SKM-1 treated with dmso at 0.1 percent for 144 hours (cell line): ENCODE measurements around the gene DMD.

Experiments used
- DNase-seq: peaks from one replicate; lab custom pipeline; 2025; ENCODE audit not compliant: unreplicated experiment; lab: John Stamatoyannopoulos, UW

The DMD gene

DNA sequence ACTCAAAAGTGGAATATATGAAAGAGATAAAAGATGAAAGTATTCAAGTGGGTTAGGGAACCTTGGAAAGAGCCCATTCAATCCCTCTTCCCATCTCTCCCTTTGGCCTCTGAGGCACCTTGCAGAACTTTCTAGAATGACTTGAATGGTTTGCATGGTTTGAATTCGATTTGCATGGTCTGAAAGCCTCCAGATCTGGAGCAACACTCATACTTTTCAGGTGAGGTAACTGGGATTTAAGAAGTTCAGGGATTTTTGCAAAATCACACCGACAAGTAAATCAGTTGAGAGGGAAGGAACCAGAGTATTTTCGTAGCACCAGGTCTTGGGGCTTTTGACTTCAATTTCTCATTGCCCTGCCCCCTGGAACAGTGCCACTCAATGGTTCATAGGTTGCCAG lies 1663.5 kb downstream of the DMD start:
- DNase-seq = no peak

DNA sequence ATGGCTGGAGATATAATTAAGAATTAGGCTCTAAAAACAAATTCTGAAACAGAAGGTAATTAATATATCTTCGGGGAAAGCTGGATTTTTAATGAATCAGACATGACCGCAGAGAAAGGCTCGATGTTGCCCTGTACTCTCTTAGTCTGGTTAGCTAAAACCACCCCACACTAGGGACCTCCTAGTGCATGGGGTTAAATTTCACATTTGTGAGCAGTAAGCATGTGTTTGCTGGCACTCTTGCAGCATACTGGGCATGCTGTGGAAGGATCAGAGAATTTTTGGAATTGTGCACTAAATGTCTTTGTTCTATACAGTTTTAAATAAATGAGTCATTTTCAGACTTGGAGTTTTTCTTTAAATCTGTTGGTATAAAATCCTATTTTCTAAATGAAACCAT lies 1663.9 kb downstream of the DMD start:
- DNase-seq = no peak

- no peak for DNase-seq
Observed at GRCh38 chrX:31546126-31546525, 1665.2 kb downstream of the DMD start.

DNA sequence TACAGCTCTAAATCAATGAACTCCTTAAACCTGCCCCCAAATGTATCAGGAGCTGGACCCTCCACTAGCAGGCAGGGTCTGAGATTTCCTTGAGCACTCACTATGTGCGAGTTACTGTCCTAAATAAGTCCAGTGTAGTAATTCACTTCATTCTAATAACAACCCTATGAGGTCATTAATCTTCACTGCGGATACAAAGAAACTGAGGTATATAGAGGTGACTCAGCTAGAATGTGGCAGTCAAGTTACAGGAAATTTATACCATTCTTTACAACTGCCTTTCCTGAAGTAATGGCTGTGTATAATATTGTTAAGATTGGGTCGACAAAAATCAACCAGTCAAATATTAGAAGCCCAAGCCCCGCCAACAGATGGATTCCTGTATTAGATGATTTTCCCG lies 1665.6 kb downstream of the DMD start:
- DNase-seq = no peak

DNA sequence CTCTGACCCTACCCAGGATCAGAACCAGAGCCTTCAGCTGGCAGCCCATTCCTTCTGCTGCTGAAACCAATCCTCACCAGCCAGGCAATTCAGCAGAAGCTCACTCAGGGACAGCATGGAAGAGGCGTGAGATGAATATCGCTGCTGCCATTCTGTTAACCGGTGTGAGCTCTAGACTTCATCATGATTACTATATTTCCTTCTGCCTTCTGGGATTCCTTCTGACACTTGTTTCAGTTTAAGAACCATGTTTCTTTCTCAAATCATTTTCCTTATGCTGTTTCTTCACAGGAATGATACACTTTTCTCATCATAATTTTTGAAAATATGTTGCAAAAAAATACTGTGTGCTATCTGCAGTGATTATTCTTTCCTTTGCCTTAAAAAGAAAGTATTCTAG lies 1666.2 kb downstream of the DMD start:
- no peak for DNase-seq

GRCh38 chrX:31543634-31544033 lies 1667.7 kb downstream of the DMD start:
- DNase-seq = no peak

DNA sequence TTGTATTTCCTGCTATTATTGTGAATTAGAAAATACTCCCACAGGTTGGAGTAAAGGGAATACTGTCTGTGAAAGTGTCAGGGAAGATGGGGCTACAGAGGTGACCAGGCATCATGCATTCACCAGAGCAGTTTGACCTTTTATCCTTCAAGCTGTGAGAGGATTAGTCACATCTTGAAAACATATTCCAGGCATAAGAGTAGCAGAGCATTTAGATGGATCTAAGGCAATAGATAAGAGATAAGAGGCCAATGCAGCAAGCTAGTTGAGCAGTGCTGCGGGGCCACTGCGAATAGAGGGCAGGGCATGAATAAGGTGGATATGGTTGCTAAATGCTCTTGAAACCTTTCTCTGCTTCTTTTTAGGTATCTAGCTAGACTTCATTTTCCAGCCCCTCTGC lies 1668.8 kb downstream of the DMD start:
- DNase-seq = no peak

- DNase-seq = no peak
Observed at GRCh38 chrX:31540313-31540712, 1671.0 kb downstream of the DMD start.

DNA sequence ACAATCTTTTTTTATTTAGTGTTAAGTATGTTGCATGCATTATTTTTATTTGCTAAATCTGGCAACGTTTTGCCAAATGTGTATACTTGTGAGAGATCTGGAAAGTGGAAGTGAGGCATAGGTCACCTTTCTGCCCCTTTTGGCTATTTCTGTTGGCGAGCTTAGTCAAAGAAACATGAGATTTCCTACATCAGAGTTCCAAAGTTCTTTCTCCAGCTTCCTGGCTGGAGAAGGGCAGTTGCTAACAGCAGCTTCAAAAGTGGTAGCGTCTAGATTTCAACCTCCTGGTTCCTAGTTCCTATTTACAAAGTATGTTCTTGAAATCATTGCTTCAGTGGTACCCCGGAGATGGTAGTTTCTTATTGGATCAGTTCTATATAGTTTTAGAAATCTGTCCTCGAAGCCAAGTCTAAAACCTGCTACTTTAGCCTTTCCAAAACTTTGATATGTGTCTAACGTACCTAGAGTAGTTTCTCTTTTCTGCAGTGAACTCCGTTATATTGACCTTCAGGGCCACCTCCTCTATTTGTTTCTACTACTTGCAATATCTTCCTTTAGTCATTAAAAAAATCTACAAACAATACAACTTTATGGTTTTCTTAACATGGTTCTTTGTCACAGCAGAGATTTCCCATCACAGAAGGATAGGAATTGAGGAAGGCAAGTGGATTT lies 1683.8 kb downstream of the DMD start:
- DNase-seq = no peak

DNA sequence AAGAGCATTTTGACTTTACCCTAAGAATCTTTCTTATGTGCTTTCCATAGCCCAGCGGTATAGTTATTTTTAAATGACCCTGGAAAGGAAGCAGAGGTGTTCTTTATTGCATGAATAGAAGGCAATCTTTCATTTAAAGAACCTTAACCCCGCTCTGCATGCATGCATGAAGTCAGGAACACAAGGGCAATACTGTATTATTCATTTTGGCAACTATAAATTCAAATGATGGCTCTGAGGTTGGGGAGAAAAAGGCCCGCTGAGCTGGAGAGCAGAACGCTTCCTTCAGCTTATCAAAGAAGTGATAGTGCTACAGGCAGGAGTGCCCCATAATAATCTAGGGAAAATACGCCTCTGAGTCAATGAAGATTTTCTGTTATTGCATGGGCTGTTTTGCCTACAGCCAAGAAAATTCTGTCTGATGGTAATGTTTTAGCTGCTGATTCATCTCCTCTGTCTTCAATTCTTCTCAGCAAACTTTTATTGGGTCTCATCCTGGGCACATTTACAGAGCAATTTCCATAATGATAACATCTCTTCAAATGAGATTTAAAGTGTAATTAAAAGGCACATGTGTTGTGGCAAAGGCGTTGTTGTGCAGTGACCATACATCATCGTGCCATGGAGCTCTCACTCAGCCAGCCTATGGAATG lies 1687.3 kb downstream of the DMD start:
- DNase-seq = no peak

DNA sequence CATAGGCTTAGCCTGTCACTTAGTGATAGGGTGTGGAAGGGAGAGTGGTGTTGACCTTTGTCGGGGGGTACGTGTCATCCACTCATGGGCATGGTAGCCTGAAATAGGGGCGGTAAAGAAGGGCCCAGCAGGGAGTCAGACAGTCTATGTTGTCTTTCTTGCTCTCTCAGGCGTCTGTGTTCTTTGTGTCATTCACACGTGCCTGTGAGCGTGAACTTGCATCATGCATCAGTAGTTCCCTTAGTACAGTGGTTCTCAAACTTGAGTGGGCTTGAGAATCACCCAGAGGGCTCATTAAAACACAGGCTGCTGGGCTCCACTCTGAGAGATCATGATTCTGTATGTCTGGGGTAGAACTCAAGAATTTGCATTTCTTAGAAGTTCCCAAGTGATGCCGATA lies 1688.6 kb downstream of the DMD start:
- no peak for DNase-seq

DNA sequence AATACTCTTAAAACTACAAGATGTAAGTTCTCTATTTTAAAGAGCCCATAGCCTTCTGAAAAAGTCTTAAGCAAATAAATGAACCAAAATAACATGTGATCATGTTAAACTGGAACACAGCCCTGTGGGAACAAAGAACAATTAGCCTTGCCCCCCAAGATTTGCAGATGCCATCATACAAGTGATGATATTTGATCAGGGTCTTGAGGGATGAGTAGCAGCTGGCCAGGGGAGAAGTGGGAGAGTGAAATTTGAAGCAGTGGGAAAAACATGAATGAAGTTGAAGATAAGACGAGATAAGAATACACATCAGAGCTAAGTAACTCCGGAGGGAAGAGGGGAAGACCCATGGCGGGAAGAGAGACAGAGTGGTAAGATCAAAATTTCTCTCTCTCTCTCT lies 1689.4 kb downstream of the DMD start:
- DNase-seq = no peak

- no peak for DNase-seq
Observed at GRCh38 chrX:31516527-31516926, 1694.8 kb downstream of the DMD start.

DNA sequence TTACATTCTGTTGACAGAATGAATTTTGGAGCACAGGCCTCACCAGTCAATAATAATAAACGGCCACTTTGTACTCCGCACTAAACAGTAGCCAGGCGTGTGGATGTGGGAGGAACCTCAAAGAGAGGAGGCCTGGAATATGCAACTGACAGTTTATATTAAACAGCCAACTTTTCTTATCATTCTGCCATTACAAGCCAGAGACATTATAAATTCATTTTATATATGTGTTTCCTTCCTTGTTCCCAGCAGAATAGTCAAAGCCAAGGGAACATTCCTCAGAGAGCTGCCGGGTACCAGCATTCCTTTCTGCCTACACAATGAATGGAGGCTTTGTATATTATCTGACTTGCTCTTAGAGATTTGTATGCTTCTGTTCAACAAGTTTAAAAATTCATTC lies 1703.0 kb downstream of the DMD start:
- DNase-seq = no peak

GRCh38 chrX:31506928-31507327 lies 1704.4 kb downstream of the DMD start:
- DNase-seq = no peak

DNA sequence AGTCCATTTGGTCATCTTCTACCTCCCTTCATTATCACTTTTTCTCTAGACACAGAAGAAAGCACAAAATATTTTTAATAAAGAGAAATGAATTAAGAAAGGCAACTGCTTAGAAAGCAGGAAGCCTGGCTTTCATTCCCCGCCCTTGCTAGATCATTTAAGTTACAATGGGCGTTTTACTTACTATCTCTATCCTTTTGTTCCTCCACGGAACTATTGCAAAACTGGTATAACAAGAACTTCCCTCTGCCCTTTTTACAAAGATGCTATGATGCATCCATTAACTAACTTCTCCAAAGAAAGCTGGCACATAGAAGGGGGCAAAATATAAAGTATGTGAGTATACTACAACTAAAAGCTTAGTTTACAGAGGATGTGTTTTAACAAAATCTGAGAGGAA lies 1705.0 kb downstream of the DMD start:
- DNase-seq = no peak

DNA sequence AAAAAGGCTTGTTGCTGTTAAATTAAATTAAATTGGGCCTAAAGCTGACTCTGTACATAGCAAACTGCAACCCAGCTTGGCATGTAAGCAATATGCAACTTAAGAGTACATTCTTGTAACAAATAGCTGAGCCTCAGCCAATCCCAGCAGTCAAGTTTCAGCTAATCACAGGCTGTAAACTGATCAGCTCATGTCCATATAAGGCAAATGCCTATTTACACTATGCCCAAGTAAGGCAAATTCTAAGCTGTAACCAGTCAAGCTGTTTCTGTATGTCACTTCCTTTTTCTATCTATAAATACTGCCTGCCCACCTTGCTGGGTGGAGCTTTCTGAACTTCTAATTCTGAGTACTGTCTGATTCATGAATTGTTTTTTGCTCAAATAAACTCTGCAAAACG lies 1710.4 kb downstream of the DMD start:
- no peak for DNase-seq

DNA sequence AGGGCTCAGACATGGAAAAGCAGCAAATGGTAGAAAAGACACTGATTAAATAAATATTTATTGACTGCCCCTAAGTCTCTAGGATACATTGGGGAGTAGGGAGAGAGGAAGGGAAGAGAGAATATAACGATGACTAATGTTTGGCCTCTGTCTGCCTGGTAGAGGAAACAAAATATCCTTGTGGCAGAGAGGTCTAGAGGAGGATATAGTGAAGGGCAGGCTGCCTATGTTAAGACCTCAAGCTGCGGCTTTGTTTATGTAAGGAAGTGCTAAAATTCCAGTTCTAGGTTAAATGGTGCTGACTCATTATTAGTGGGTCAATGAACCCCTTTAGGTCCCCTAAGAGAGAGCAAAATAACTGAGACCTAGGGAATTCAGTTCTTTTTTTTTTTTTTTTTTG lies 1712.2 kb downstream of the DMD start:
- DNase-seq = no peak

GRCh38 chrX:31497086-31497485 lies 1714.3 kb downstream of the DMD start:
- no peak for DNase-seq

DNA sequence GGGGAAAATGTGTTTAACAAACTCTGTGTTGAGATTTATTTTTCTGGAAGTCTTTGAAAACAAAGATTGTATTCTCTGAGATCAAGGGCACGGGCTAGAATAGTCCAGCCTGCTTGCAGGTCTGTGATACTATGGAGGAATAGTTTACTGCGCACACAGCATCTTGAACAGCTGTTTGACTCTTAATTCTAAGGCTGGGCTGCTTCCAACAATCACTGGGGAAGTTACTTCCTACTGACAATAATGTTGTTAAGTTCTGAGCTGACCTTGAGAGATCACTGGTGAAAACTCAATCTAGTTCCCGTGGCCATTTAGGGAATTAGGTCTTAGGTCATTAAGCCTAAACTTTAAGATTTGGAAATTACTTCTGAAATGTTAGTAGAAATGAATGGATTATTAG lies 1723.4 kb downstream of the DMD start:
- no peak for DNase-seq

DNA sequence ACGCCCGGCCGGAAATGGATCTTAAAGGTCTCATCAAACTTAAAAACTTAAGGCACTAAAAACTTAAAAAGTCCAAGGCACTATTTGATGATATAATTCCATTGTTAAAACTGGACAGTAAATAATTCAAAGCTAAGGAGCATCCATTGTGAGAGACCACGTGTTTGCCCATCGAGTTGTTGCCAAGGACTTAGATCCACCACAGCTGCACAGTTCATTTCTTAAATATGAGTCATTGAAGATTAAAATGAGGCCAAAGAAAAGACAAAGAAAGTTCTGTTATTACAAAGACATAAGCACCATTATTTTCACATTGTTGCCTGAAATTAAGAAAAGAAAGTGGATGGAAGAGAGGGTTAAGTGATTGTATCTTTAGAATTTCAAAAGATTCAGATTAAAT lies 1728.0 kb downstream of the DMD start:
- DNase-seq = no peak

GRCh38 chrX:31480696-31481095 lies 1730.7 kb downstream of the DMD start:
- DNase-seq = no peak

DNA sequence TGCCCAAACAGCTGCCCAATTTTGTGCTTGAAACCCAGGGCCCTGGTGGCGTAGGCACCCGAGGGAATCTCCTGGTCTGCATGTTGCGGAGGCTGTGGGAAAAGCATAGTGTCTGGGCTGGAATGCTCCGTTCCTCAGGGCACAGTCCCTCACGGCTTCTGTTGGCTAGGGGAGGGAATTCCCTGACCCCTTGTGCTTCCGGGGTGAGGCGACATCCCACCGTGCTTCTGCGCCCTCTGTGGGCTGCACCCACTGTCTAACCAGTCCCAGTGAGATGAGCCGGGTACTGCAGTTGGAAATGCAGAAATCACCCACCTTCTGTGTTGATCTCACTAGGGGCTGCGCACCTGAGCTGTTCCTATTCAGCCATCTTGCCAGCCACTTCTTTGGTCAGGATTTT lies 1740.1 kb downstream of the DMD start:
- no peak for DNase-seq
